MCF 10A (cell line): ENCODE results near the gene ATF7IP2. TPM values are rescaled to one million over a fixed set of nuclear protein-coding genes. Genes with fewer than 3 reads are reported as not detected.

Experiments
- BruUV-seq: library from RNA; stranded (reverse); fragments of 400-500 nt; replicated peaks from 2 replicates; lab custom pipeline; 2021; lab: Mats Ljungman, UMichigan
- CTCF ChIA-PET: fragments of 300-600 bp; sonication (Branson Sonifier 250); formaldehyde crosslinking; extraction: SDS; loops from one replicate; lab custom pipeline; 2021; ENCODE audit warnings: antibody characterized with exemption, inconsistent platforms; lab: Yijun Ruan, JAX
- POLR2A ChIA-PET: fragments of 300-600, 350-650 bp; sonication (Branson Sonifier 250); formaldehyde crosslinking; extraction: SDS; loops from one replicate; lab custom pipeline; 2020; ENCODE audit warnings: antibody characterized with exemption, inconsistent platforms; lab: Yijun Ruan, JAX
- DNase-seq: peaks from one replicate; pipeline ENCODE4 v3.0.0-alpha.2; 2018; ENCODE audit not compliant: unreplicated experiment
- H3K27ac Mint-ChIP-seq: one replicate; pipeline ENCODE4 v1.8.0; 2022; ENCODE audit warnings: mild to moderate bottlenecking, low read depth, mixed read lengths; ENCODE audit not compliant: unreplicated experiment
- H3K27me3 Mint-ChIP-seq: one replicate; pipeline ENCODE4 v1.8.0; 2022; ENCODE audit warnings: mixed read lengths; ENCODE audit not compliant: insufficient read depth, unreplicated experiment
- H3K36me3 Mint-ChIP-seq: one replicate; pipeline ENCODE4 v1.8.0; 2022; ENCODE audit warnings: mild to moderate bottlenecking, moderate library complexity, mixed read lengths; ENCODE audit not compliant: insufficient read depth, unreplicated experiment
- H3K4me1 Mint-ChIP-seq: one replicate; pipeline ENCODE4 v1.8.0; 2022; ENCODE audit warnings: mixed read lengths; ENCODE audit not compliant: insufficient read depth, unreplicated experiment
- H3K4me3 Mint-ChIP-seq: one replicate; pipeline ENCODE4 v1.8.0; 2022; ENCODE audit warnings: mild to moderate bottlenecking, moderate library complexity, mixed read lengths; ENCODE audit not compliant: unreplicated experiment
- H3K9me3 Mint-ChIP-seq: one replicate; pipeline ENCODE4 v1.8.0; 2022; ENCODE audit warnings: mixed read lengths; ENCODE audit not compliant: unreplicated experiment
- CTCF ChIP-seq: fragments of 200-600 bp; IDR thresholded peaks from one replicate; pipeline ENCODE4 v1.8.0; 2022; ENCODE audit warnings: antibody characterized with exemption, mild to moderate bottlenecking; ENCODE audit not compliant: unreplicated experiment
- intact Hi-C: fragments of 100-400 bp; cut with micrococcal nuclease; formaldehyde crosslinking; loops from 2 replicates; pipeline ENCODE4 v1.14.1; 2022
- total RNA-seq: library from RNA; stranded (reverse); gene quantifications from 2 replicates; pipeline ENCODE4 v1.2.3, GENCODE V29; 2022

Gene ATF7IP2
- total RNA-seq, 1 experiment from 2014 or later: 6.5 TPM

GRCh38 chr16:10526962-10527361, 141.1 kb downstream of the ATF7IP2 start:
- no peaks in the 10 kb centered on the region for H3K36me3 Mint-ChIP-seq
- H3K4me3 Mint-ChIP-seq: no peak overlapping the region
- H3K9me3 Mint-ChIP-seq: no peaks in the 10 kb centered on the region
- H3K27ac Mint-ChIP-seq: no peak overlapping the region
- intact Hi-C loops: no loop called here
- DNase-seq: no peak
- no TSS peak for BruUV-seq
- ChIA-PET CTCF (no interaction called here), POLR2A (no interaction called here)
- no peaks in the 10 kb centered on the region for H3K27me3 Mint-ChIP-seq
- no peaks in the 10 kb centered on the region for H3K4me1 Mint-ChIP-seq
- no peak for TF ChIP-seq CTCF

DNA sequence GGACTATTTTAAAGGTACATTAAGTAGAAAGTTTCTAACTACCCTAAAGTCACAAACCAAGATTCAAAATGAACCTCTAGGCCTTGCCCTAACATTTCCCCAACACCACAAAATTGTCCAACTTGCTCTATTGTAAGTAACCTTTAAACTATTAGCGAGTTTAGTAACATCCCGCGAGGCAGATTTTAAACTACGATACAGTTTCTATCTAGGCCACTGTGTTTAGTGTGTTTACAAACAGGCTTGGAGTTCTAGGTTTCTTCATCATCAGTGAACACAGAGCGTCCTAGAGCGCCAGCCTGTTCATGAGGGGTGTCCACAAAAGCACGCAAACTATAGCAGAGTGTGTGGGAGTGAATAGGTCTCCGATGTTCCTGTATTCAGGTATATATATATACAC, 142.8 kb downstream of the ATF7IP2 start:
- no TSS peak for BruUV-seq
- intact Hi-C loops: no loop called here
- ChIA-PET CTCF (interaction anchor here (0.6 kb wide), 1 partner anchor 25 kb away, joined by 6 read pairs; no protein-coding TSS in a partner anchor), POLR2A (interaction anchor here (0.6 kb wide), 1 partner anchor 200 kb away, joined by 4 read pairs; no protein-coding TSS in a partner anchor)
- no peaks in the 10 kb centered on the region for H3K4me1 Mint-ChIP-seq
- H3K4me3 Mint-ChIP-seq: no peak overlapping the region
- no peaks in the 10 kb centered on the region for H3K27me3 Mint-ChIP-seq
- no peak for TF ChIP-seq CTCF
- no peak overlapping the region for H3K27ac Mint-ChIP-seq
- no peak for DNase-seq
- no peaks in the 10 kb centered on the region for H3K36me3 Mint-ChIP-seq
- no peaks in the 10 kb centered on the region for H3K9me3 Mint-ChIP-seq

DNA sequence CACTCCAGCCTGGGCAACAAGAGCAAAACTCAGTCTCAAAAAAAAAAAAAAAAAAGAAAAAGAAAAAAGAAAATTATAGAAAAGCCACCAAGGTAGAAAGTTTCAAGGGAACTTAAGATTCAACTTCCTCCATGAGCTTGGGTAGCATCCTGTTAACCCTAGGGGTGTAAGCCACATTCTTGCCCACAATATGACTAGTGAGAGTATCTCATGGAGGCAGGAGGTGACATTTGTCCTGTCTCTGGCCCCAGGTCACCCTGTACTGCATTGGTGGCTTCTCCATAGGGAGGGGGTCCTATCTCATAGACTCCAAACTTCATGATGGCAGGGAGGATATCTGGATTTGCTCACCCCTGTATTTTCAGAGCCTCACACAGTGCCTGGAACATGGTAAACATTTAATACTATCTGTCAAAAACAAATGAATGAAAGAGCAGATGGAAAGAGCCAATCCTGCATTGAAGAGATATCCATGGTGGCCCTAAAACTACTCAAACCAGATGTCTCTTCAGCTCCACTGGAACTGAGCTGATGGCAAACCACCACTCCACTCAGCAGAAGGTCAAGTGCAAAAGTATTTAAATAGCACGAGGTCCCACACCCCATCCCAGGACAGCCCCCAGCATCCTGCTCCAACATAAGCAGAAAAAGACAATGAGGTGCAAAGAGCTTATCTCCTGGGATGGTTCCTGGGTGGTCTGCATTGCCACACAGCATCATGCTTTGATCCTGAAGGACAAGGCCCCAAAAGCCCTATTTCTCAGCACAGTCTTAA, 144.2 kb downstream of the ATF7IP2 start:
- intact Hi-C loops: no loop called here
- ChIA-PET POLR2A (no interaction called here), CTCF (interaction anchor here (0.8 to 1.3 kb wide), 3 partner anchors 16 to 206 kb away, joined by 3 to 10 read pairs (median 3); no protein-coding TSS in a partner anchor)
- Mint-ChIP-seq H3K4me1 (no peaks in the 10 kb centered on the region), H3K9me3 (no peaks in the 10 kb centered on the region), H3K27ac (no peak overlapping the region), H3K36me3 (no peaks in the 10 kb centered on the region), H3K4me3 (no peak overlapping the region), H3K27me3 (no peaks in the 10 kb centered on the region)
- TF ChIP-seq CTCF: no peak
- no TSS peak for BruUV-seq
- no peak for DNase-seq

- Mint-ChIP-seq H3K27me3 (no peaks in the 10 kb centered on the region), H3K27ac (no peak overlapping the region), H3K36me3 (no peaks in the 10 kb centered on the region), H3K4me3 (no peak overlapping the region), H3K4me1 (no peaks in the 10 kb centered on the region), H3K9me3 (no peaks in the 10 kb centered on the region)
- POLR2A ChIA-PET: no interaction called here
- CTCF ChIA-PET: interaction anchor here (0.8 to 1.3 kb wide), 4 partner anchors 10 to 206 kb away, joined by 3 to 10 read pairs (median 4); no protein-coding TSS in a partner anchor
- no peak for DNase-seq
- intact Hi-C loops: no loop called here
- no TSS peak for BruUV-seq
- TF ChIP-seq CTCF: no peak
Measured at GRCh38 chr16:10530685-10531084, 144.8 kb downstream of the ATF7IP2 start.
